Hematopoietic multipotent progenitor cell (in vitro differentiated cells): ENCODE data around the gene TENM3. TPM values are rescaled to one million over a fixed set of nuclear protein-coding genes. Genes with fewer than 3 reads are reported as not detected.

Source experiments
- DNase-seq, 3 donors: peaks; one replicate each; pipeline ENCODE4 v3.0.0-alpha.2; 2011 to 2015; ENCODE audit warnings: low read depth in 2 of 3, low spot score in 2 of 3
- total RNA-seq: library from RNA; depleted of rRNA; stranded (reverse); fragments of >200 nt; gene quantifications from one replicate; pipeline ENCODE4 v1.2.3, GENCODE V29; 2012

TENM3 gene
- total RNA-seq, 1 donor: not detected

DNA sequence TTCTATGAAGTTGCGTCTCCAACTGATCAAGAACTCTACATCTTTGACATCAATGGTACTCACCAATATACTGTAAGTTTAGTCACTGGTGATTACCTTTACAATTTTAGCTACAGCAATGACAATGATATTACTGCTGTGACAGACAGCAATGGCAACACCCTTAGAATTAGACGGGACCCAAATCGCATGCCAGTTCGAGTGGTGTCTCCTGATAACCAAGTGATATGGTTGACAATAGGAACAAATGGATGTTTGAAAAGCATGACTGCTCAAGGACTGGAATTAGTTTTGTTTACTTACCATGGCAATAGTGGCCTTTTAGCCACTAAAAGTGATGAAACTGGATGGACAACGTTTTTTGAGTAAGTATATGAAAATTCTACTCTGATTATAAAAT lies 511.7 kb downstream of the TENM3 start:
- no peak for DNase-seq

DNA sequence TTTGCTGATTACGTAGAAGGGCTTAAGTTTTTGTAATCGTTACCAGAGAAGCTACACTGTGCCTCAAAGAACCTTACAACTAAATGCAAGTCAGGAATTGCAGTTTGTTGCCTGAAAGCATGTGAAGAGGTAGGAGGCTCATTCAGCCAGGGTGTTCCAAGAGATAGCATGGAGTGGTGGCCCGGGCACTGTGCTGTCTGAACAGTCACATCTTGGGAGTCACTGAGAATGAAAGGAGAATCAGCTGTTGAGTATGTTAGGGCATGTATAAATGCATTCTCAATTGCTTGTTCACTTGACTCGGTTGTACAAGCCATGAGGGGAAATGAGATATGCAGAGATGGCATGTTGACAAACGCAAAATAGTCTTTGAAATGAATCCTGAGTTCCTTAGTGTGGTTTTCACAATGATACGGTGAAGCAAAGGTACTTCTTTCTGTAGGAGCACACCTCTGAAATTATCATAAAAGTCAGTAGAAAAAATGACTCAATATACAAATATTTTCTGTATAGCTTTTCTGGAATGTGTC lies 513.0 kb downstream of the TENM3 start:
- DNase-seq: no peak

DNA sequence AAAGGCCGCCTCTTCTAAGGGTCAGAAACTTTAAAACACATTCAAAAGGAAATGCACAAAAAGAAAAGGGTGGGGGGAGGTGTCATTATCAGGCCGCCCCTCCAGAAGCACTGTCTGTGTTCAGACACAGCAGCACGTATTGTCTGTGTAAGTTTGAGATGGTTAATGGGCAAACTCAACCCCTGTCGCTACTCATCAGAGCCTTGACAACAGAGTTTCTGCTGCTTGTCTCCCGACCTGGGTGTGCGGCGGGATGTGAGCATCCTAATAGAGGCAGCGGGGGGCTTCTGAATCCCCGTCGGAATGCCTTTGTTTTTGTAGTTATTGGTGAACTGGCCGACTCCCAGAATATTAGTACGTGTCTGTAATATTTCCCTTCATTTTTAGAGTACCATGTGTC lies 515.1 kb downstream of the TENM3 start:
- DNase-seq: no peak

DNA sequence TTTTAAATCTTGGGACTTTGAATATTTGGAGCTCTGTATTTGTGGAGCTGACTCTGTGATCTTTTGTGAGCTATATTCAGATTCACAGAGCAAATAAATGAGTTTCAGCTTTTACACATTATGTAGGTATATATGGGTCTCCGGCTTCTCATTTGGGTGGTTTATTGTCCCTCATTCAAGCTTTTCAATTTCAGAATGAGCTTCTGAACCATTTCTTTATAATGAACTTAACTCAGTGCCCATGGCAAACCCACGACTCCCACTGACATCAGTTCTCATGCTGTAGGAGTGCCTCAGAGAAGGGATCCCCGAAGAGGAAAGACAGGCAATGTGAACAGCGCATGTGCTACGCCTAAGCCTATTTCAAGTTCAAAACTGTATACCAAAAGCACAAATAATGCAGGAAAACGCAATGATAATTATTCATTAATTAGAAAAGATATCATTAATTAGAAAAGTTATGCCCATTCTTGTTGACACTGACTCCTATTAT lies 517.4 kb downstream of the TENM3 start:
- no peak for DNase-seq

DNA sequence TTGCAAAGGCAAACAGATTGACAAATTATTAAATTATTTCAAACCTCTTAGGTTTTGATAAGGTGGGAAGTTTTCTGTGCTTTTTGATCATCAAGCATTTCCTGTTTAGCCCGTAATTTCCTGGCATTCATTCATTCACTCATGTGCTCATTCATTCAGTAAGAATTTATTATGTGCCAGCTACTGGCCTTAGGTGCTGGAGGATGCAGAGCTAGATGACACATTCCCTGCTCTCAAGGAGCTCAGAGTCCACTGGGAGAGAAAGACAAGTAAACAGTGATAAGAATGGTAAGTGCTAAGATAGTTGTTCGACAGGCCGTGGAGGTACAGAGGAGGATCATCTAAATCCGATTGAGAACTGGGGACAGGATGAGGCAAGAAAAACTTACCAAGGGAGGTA lies 520.9 kb downstream of the TENM3 start:
- DNase-seq: no peak

DNA sequence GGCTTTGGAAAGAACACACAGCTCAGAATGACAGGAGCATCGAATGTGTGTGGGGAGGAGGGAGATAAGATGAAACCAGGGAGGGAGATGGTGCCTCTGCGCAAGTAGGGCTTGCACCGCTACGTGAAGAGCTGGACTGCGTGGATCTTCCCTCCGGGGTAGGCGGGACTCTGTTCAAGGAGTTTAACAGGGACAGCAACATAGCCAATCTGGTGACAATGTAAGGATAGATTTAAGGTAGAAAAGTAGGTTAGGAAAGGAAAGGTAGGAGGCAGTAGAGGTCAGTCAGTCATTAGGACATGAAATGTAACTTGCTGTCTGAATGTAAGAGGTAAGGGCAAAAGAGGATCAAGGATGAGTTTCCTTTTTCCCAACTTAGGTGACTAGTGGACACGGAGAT lies 521.4 kb downstream of the TENM3 start:
- DNase-seq: no peak

DNA sequence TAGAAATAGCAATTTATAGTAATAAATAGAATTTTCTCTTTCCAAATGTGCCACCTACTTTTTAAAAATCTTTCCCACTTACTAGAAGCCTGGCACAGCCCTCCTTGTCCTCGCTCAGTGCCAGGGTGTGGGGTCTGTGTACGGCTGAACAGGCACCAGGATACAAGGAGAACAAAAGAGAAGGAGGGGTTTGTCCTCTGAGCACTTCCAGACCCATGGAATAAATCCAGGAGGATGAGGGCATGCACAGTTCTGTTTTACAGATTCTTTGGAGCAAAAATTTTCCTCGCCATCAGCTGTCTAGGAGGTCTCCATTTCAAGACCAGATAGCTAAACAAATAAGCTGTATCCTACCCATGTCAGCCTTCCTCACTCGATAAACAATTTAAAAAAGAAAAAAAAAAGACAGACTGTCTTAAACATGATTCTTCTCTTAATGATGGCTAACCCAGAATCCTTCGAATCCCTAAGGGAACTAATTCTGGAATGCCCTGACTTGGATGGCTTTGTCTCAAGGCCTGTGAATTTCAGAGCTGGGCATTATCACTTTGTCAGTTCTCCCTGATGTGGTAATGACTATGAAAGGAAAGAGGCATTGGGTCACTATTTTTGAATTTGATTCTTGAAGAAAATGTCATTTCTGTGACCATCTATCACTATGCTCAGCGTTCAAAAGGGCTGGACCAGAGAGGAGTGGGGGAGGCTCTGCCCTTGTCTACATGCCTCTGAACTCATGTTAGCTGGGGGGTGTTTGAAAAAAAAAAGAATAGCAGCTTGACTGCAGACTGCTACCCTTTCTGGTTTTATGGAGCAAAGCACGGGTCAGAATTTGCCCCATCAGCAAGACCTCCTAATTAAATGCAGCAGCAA lies 523.0 kb downstream of the TENM3 start:
- no peak for DNase-seq

DNA sequence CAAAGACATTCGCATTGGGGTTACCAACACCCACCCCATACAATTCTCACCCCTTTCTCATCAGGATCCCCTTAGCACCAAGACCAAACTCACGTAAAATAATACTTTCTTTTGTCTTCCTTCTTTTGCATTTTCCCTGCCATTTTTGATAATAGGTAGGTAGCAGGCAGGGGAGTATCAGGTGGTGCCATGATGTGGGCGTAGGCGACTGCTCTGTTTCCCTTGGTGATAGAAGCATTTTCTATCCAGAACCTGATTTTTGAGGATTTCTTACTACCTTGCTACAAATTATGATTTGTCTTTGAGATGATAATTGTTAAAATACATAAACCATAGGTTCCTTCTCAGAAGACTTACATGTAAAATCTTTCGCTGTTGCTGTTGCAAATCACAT lies 523.7 kb downstream of the TENM3 start:
- no peak for DNase-seq

DNA sequence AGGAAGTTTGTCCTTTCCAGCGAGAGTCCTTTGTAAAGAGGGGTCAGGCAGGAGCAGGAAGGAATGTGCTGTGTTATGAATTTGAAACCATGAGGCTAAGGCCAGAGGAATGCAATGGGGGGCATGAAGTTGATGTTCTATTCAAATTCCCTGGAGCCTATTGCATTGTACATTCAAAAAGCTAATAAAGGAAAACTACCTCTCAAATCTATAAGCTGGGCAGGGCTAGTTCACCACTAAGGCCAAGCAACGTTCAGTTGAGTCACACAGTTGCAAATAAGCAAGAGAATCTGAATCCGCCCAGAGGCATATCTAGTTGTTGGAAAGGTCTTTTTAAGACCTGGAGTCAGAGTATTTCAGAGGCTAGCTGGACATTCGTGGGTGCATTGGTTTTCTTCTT lies 525.6 kb downstream of the TENM3 start:
- DNase-seq: no peak

DNA sequence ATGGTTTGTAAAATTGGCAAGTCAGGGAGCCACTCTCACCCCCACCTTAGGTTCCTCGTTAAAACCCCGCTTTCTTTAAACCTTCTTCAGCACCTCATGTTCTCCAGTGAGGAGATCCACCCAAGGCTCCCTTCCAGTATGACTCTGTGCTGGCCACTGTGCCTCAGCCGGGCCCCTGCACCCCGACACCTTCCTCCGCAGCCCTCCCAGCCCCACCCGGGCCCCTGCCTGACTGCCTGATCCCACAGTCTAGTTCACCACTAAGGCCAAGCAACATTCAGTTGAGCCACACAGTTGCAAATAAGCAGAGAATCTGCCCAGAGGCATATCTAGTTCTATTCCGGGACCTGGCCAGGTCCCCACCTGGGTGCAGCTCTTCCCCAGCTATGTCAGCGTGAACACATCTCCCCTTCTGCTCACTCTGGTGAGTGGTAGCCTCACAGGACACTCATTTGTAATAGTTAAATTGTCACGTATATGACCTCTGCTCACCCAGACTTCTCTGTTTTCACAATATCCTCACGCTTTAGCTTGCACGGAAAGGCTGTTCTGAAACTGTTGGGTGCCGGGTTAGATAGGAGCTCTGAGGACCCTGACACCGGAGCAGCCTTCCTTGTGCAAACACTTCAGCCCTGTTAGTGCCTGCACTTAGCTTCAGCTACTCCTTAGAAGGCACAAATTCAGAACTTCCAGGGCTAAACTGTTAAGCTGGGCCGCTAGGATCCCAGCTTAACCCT lies 527.2 kb downstream of the TENM3 start:
- DNase-seq: no peak

DNA sequence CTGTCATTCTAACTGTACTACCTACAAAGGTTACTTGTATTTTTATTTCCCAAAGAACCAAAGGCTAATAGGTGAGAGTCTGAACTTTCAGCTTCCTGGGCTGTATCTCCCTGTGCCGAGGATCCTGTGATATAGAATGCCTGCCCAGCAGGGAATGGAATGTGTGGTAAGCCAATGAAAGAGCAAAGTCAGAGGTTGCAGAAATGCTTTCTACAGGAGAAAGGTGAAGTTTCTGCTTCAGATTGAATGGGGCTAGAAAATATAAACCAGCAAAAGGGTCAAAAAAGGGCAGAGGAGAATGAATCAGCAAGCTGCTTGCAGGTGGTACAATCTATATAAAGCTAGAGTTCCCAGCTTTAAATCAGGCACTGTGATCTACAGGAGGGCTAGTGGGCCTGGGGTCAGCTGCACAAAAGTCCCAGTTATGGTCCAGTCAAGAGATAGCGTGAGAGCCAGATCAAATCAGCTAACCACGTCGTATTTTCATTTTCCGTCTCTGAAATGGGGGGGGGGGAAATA lies 527.9 kb downstream of the TENM3 start:
- no peak for DNase-seq

DNA sequence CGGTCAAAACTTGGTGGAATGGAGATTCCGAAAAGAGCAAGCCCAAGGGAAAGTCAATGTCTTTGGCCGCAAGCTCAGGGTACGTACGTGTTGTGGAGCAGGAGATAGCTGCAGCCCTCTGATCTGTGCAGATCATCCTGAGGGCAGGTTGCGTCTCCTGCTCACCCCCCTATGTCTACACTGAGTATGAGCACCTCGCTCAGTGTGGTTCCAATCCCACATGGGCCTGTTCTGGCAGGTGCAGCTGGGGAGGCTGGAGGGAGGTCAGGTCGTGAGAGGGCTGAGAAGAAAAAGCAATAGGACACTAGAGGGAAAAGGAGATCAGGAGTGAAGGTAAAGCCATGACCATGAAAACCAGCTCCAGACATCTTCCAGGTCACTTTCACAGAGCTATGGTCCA lies 531.9 kb downstream of the TENM3 start:
- DNase-seq: no peak

DNA sequence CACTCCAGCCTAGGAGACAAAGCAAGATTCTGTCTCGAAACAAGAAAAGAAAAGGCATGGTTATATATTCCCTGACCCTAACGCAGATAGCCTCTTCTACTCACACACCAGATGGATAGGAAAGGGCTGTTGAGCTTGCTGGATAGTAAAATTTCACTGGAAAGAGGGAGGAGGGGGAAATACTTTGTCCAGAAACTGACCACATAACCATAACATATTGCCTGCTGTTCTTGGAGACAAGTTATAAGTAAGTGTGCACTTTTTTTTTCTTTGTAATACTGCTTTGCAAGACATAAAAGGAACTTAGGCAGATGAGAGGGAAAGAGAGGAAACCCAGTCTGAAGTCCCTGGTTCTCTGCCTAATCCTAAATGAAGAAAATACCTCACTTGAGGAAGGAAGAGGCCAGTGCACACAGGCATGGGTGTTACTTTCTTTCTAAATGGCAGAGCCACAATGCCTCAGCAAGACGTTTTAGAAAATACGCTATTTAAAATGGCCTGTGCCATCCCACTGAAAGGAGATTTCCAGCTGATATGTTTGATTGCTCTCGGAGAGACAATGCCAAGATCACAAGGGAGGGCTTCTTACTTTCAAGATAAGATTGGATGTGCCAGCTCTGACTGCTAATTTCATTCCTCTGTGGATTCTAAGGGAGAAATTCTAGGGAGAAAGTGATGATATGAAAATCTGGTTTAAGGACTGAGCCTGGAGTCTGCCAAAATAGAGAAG lies 533.3 kb downstream of the TENM3 start:
- DNase-seq: peak in 1 of 3 donors; percentile 2

DNA sequence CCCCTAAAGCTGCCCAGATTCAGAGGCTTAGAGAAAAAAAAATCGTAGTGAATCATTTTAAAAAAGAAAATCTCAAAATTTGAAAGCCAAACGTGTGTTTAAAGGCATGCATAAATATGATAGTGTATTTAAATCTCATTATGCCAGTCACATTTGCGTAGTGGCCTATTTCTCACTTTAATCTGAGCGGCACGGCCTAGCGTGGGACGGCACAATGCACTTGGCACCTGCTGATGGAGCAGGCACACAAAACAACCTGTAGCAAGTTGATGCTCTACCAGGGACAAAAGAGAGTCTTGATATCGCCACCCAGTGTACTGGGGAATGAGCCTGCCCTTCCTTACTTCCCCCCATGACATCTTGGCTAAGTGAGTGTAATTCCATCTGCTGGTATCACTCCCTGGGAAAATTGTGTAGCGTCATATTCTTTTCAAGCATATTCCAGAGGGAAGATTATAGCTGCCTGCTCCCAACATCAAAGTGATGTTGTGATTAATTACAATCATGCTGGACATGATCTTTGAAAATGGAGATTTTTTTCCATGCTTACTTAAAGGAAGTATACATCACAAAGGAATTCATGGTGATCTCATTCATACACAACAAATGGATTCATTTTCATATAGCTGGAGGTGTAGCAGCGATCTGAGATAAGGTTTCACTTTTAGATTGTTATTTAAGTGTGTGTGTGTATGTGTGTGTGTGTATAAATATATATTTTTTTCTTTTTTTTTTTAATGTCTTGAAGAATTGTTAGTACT lies 535.2 kb downstream of the TENM3 start:
- DNase-seq: no peak

DNA sequence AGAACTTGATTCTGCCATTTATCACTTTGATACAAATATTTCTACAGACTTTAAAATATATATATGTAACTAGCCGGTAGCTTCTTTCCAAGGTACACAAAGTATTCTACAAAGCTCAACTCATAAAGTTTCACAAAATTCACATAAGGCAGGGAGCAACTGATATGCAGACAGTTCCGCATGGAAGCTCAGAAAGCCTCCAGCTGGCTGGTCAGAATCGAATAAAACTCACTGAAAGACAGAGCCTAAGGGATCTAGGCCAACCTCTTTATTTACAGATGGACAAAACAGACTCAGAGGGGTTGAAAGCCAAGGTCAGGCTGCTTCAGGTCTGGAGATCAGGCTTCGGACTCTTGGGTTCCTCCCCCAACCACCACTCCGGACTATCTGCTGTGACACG lies 543.8 kb downstream of the TENM3 start:
- DNase-seq: no peak

DNA sequence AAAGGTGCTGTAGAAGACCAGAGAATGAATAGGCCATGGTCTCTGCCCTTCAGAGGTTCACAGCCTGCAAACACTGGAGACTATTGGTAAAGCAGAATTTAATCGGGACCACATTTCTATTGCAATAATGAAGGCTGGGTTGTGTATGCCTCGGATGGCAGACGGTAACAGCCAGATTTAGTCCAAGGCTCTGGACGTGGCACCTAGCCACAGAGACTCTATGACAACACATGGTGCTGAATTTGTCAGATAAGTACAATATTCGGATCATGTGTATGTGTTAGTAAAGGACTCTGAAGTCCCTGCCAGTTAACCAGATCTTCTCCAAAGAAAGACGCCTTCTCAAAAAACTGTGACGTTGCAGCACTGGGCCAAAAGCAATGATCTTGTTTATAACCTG lies 545.0 kb downstream of the TENM3 start:
- no peak for DNase-seq

DNA sequence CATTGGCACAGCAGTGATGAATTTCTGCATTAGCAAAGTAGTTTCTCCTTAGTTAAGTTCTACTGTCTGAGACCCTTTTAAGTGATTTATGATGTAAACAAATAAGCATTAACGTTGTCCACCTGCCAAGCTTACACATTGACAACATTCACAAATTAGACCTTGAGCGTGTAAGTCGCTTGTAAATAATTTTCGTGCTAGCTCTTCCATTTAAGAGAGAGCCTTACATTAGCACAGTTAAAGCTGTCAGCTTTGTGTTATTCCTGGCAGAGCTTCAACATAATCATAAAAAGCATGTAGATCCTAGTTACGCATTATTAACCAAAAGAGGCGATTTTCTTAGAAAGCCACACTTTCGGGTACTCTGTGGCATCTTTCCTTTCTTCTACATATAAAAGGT lies 546.3 kb downstream of the TENM3 start:
- DNase-seq: no peak

DNA sequence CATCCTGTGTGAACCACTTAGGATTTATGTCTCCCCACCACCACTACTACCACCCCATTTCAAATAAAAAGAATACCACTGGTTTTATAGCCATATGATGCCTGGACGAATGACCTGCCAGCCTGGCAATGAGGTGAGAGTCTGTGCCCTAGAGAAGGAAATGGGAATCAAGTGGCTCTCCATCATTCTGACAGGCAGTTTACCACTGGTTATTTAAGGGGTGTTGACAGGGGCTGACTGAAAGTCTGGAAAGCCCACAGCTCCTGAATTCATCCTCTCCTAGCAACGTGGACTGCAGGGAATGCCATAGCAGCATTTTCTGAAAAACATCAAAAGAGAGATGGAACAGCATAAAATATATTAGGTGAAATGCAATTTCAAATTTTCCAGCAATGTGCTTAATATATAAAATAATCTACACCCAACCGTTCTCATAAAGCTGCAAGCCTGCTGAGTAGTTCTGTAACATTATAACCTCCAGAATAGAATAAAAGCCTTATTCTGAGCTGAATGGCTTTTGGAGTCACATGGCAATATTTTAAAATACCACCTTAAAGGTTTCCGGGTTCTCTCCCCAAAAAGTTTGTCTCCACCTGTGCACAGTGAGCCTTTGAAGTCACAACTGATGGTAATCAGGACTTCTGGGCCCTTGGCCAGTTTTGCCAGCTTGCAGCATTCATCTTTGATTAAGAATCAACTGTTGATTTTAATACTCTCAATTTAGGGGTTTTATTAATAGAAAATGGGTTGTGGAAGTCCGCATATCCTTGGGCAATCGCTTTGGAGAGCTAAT lies 552.4 kb downstream of the TENM3 start:
- DNase-seq: no peak

DNA sequence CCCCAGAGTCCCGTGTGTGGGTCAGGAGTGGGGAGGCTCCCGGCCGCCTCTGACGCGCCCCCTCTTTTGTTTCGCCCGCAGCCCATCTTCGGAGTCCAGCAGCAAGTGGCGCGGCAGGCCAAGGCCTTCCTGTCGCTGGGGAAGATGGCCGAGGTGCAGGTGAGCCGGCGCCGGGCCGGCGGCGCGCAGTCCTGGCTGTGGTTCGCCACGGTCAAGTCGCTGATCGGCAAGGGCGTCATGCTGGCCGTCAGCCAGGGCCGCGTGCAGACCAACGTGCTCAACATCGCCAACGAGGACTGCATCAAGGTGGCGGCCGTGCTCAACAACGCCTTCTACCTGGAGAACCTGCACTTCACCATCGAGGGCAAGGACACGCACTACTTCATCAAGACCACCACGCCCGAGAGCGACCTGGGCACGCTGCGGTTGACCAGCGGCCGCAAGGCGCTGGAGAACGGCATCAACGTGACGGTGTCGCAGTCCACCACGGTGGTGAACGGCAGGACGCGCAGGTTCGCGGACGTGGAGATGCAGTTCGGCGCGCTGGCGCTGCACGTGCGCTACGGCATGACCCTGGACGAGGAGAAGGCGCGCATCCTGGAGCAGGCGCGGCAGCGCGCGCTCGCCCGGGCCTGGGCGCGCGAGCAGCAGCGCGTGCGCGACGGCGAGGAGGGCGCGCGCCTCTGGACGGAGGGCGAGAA lies 556.5 kb downstream of the TENM3 start:
- DNase-seq: no peak
